AG09309 (cell line): ENCODE results near the gene PAX5.

Experiments used
- DNase-seq: peaks from one replicate; pipeline ENCODE4 v3.0.0-alpha.2; 2010; ENCODE audit warnings: low read depth
- H3K4me3 ChIP-seq: 2 replicates; pipeline ENCODE4 v1.5.1; 2011; ENCODE audit warnings: mild to moderate bottlenecking, low read depth, low read length, moderate library complexity; ENCODE audit not compliant: control insufficient read depth
- TF ChIP-seq, protein P1 (sequence below): IDR thresholded peaks from 2 replicates; pipeline ENCODE4 v1.5.1; 2011; ENCODE audit warnings: mild to moderate bottlenecking, low read depth, low read length, inconsistent platforms; ENCODE audit not compliant: insufficient read depth, control insufficient read depth; ENCODE audit errors: missing control alignments

PAX5 gene

DNA sequence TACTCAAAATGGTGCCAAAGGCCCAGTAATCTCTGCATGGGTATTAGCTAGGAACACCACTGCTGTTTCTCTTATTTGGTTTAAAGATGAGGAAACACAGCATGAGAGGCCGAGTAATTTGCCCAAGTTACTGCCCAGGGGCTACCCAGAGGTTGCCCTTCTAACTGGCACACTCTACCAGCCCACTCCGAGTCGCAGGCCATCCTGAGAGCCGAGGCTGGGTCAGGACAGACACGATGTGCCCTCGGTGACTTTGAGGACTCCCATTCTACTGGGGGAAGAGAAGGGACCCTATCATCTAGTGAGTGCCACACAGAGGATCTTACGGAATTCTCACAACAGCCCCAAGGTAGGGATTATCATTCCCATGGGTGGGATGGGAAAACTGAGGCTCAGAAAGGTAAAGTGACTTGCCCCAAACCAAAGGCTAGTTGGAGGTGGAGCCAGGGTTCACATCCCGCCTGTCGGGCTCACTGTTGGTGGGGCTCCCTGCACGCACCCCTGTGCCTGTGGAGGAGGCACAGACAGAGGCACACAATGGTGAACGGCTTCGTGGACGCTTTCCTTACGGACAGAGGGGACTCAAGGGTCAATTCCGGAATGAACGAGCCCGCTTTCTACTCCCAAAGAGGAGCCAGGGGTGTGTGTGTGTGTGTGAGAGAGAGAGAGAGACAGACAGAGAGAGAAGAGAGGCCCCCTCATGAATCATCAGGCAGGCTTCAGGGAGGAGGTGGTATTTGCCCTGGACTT is 236.4 kb downstream of the PAX5 start:
- no peak for DNase-seq
- no peak overlapping the region for H3K4me3 ChIP-seq
- TF ChIP-seq, protein P1, sequence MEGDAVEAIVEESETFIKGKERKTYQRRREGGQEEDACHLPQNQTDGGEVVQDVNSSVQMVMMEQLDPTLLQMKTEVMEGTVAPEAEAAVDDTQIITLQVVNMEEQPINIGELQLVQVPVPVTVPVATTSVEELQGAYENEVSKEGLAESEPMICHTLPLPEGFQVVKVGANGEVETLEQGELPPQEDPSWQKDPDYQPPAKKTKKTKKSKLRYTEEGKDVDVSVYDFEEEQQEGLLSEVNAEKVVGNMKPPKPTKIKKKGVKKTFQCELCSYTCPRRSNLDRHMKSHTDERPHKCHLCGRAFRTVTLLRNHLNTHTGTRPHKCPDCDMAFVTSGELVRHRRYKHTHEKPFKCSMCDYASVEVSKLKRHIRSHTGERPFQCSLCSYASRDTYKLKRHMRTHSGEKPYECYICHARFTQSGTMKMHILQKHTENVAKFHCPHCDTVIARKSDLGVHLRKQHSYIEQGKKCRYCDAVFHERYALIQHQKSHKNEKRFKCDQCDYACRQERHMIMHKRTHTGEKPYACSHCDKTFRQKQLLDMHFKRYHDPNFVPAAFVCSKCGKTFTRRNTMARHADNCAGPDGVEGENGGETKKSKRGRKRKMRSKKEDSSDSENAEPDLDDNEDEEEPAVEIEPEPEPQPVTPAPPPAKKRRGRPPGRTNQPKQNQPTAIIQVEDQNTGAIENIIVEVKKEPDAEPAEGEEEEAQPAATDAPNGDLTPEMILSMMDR = no peak

DNA sequence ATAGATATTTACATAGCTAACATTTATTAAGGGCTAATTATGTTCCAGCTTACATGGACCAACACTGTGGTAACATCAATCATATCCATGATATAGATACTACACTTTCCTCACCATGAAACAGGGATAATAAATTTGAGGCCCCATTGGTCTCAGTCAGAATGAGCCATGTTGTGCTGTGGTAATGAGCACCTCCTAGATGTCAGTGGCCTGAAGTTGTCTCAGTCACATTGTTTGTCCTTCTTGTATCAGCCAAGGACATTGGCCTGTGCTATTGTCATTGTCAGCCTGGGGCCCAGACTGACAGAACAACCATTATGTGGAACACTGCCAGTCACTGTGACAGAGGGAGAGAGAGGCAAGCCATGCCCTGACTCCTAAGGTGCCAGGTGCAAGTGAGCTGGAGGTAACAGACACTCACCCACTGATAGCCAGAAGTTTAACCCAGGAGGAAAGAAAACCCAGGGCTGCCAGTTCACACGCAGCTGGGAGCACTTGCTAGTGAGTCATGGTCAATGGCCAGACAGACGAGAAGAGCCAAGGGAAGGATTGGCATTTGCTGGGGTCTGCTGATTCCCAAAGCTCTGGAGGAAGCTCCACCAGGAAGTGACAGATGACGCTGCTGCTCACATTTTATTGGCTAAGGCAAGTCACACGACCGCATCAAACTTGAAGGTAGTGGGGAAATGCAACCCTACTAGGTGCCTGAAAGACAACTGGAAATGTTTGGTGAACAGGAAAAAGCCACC is 237.2 kb downstream of the PAX5 start:
- no peak for DNase-seq
- no peak overlapping the region for H3K4me3 ChIP-seq
- TF ChIP-seq, protein P1 = no peak

DNA sequence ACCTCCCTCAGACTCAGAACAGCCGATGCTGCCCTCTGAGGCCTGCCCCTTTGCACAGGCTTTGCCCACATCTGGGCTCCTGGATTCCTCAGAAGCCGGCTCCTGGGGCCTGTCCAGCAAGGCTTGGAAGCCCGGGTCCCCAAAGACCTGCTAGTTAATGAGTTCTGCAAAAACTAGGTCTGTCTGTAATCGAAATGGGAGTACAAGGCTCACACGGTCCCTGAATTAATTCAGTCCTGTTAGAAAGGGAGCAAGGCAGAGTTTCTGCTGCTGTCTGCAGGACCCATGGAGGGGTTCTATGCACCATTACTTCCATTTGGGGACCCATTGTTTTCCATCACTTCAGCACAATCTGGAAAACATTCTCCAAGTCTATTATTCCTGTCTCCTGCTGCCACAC is 239.6 kb downstream of the PAX5 start:
- TF ChIP-seq, protein P1 = no peak
- no peak for DNase-seq
- H3K4me3 ChIP-seq = no peak overlapping the region

DNA sequence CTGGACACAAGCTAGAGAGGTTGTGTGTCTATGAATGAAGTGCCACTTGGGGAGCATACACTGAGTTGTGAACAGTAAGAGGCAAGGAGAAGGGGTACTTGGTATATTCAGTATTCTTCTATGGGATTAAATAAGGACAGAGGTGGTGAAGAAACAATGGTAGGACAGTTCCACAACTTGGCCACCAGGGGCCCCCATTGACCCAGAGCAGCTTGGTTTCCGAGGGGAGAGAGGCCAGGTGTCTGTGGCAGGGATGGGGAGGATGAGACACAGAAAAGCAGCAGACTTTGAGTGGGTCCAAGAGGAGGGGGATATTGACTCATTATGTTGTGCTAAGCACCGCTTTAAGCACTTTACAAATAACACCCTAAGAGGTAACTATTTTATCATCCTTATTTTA is 240.8 kb downstream of the PAX5 start:
- DNase-seq = no peak
- no peak overlapping the region for H3K4me3 ChIP-seq
- TF ChIP-seq, protein P1 = peak; percentile 24

- H3K4me3 ChIP-seq = no peak overlapping the region
- DNase-seq = no peak
- TF ChIP-seq, protein P1 = no peak
Observed at GRCh38 chr9:36791222-36791950, 242.7 kb downstream of the PAX5 start.

GRCh38 chr9:36789886-36790285 is 244.2 kb downstream of the PAX5 start:
- TF ChIP-seq, protein P1 = no peak
- no peak overlapping the region for H3K4me3 ChIP-seq
- no peak for DNase-seq
